GM21576 (cell line): ENCODE data around the gene LARP4B.

Source experiments
- ATAC-seq: cut with Tn5 transposase; IDR thresholded peaks from one replicate; pipeline ENCODE4 v1.9.1; 2021; ENCODE audit warnings: mild to moderate bottlenecking, moderate library complexity; ENCODE audit not compliant: unreplicated experiment

LARP4B gene

GRCh38 chr10:926075-926698 is 5.3 kb downstream of the LARP4B start:
- ATAC-seq: no peak

DNA sequence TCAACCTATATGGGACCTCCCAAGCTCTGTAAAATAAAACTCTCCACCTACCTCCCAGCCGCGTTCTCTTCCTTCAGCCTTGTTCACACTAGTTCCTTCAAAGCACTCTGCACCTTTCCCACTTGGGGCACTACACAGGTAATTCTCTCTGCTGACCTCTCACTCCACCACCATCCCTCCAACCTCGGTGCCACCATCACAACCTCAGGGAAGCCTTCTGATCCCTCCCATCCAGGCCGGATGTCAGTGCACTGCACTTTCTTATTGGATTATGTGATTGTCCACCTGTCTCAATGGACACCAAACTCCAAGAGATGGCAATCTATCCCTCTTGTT is 7.0 kb downstream of the LARP4B start:
- no peak for ATAC-seq

GRCh38 chr10:923844-924523 is 7.5 kb downstream of the LARP4B start:
- ATAC-seq: no peak

GRCh38 chr10:921471-922414 is 9.8 kb downstream of the LARP4B start:
- ATAC-seq: no peak

GRCh38 chr10:920450-920849 is 11.1 kb downstream of the LARP4B start:
- ATAC-seq: no peak

DNA sequence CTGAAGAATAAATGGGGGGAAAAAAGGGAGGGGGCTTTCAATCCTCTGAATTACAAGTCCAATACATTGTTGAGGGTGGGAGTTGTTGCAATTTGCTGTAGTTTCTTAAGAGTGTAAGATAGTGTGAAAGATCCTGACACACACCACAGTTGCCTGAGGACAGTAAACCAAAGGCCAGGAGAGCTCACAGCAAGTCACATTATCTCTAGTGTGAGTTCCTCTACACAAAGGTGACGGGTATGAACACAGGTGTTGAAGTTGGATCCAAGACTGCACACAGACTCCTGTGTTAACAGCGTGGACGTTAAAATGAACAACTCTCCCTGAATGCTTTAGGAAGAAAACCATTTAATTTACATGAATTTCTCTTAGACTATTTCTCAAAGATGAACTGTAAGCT is 12.0 kb downstream of the LARP4B start:
- ATAC-seq: no peak

DNA sequence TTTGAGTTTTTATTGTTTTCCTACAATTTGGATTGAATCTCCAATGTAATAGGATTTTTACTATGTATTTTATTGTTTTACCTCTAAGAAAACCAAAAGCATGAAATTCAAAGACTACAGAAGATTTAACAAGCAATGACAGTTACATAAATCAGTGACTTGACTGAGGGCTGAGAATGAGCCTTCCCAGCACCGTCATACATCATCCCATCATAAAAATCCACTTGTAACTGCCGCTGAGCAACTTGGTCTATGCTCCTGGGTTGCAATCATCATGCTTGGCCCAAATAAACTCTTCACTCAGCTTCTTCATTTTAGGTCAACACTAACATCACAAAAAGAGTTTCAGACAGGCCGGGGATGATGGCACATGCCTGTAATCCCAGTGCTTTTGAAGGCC is 13.5 kb downstream of the LARP4B start:
- no peak for ATAC-seq

GRCh38 chr10:917416-917720 is 14.1 kb downstream of the LARP4B start:
- ATAC-seq: no peak

DNA sequence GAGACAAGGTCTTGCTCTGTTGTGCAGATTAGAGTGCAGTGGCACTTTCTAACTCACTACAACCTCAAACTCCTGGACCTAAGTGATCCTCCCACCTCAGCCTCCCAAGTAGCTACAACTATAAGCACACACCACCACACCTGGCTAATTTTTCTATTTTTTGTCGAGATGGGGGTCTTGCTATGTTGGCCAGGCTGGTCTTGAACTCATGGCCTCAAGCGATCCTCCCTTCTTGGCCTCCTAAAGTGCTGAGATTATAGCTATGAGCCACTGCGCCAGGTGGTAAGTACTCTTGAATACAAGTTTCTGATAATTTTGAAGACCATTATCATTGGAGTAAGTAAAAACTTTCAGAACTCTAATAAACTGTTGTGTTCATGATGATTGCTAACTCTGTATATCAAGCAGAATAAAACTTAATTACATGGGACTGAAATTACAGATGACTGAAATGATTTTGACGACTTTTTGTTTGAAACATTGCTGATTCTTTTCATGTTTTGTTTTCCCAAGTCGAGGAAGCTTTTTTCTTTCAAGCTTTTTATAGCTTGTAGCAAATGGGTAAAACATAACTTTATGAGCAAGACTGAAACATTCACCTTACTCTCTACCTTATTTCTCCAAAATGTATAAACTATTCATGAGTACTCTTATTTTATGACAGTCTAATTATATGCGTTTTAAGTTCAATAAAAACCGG is 14.6 kb downstream of the LARP4B start:
- ATAC-seq: no peak

DNA sequence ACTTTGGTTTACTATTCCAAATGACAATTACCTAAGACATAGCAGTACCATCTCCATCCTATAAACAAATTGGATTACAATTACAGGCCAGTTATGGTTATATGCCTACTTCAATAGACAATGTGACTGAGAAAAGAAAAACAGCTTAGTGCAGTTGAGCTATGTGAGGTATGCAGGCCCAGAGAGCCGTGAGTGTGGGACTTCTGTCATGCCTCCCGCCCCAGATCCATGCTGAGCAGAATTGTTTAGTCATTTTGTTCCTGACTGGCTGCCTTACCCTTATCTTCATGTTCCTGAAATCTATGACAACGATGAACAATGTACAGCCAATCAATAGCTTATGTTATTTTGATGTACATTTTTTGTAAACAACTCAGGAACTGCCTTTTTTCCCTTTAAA is 21.7 kb downstream of the LARP4B start:
- no peak for ATAC-seq

- no peak for ATAC-seq
Measured at GRCh38 chr10:905972-906371, 25.5 kb downstream of the LARP4B start.

- ATAC-seq: no peak
Measured at GRCh38 chr10:905503-905902, 26.0 kb downstream of the LARP4B start.

- no peak for ATAC-seq
Measured at GRCh38 chr10:904403-904802, 27.1 kb downstream of the LARP4B start.

DNA sequence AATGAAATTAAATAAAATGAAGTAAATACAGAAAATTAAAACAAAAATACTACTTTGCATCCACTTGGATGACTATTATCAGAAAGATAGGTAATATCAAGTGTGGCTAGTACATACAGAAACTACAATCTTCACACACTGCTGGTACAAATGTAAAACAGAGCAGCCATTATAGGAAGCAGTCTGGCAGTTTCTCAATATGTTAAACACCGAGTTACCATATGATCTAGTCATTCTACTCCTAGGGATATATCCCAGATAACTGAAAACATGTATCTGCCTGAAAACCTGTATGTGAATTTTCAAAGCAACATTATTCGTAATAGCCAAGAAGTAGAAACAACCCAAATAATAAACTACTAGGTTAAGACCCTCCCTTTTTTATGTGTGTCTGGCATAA is 33.4 kb downstream of the LARP4B start:
- no peak for ATAC-seq

- no peak for ATAC-seq
Measured at GRCh38 chr10:896982-897381, 34.5 kb downstream of the LARP4B start.

GRCh38 chr10:895324-895723 is 36.2 kb downstream of the LARP4B start:
- no peak for ATAC-seq

DNA sequence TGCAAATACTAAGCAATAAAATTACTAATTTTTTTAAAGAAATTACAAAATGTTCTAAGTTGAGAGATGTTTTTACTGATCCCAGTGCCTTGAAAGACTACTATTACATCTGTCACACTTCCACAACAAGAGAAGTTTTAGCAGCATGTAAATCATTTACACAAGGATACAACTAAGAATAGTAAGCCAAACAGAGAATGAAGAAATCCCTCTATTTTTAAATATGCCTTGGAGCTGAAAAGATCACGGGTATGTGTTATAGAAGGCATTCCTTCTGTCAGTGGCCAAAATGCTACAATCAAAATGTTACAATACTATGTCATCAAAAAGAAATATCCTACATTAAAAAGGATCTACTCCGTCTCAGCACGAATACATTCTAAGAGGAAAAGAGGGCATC is 52.6 kb downstream of the LARP4B start:
- no peak for ATAC-seq

- no peak for ATAC-seq
Measured at GRCh38 chr10:878333-878759, 53.2 kb downstream of the LARP4B start.

DNA sequence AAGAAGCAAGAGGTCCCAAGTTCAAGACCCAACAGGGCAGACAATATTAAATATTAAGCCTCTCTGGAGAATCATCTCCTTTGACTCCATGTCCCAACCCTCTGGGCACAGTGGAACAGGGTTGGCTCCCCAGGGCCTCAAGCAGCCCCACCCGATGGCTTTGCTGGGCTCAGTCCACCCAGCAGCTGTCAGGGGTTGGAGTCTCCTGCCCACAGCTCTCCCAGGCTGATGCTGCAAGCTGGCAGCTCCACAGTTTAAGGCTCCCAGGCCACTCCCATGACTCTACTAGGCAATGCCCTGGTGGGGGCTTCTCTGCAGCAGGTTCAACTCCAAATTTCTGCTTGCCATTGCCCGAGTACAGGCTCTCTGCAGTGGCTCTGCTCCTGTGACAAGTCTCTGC is 55.1 kb downstream of the LARP4B start:
- ATAC-seq: no peak

- ATAC-seq: no peak
Measured at GRCh38 chr10:873020-873419, 58.5 kb downstream of the LARP4B start.

- ATAC-seq: no peak
Measured at GRCh38 chr10:871951-872403, 59.5 kb downstream of the LARP4B start.
